Uterus (tissue), 2 donors: Measurements from ENCODE around the gene UXS1.

Experiments
- CTCF ChIP-seq, 4 experiments: fragments of 200-600 bp in 2 of 4; fragments of 450-650 bp in 2 of 4; sonication (generic) in 2 of 4; IDR thresholded peaks; one replicate each; pipeline ENCODE4 v1.5.1; 2016 to 2019; ENCODE audit warnings: antibody characterized with exemption in 4 of 4, mild to moderate bottlenecking in 2 of 4, moderate library complexity in 1 of 4
- POLR2A ChIP-seq, 2 donors: fragments of 450-650 bp; IDR thresholded peaks; one replicate each; pipeline ENCODE4 v1.6.1; 2016; ENCODE audit warnings: antibody characterized with exemption in 2 of 2, mild to moderate bottlenecking in 1 of 2, moderate library complexity in 1 of 2

- TF ChIP-seq CTCF (IDR thresholded peaks at IDR 0.05) (no peak), POLR2A (IDR thresholded peaks at IDR 0.05) (no peak)
Observed at GRCh38 chr2:106176446-106177099, 17.5 kb downstream of the UXS1 start.
